Activated naive CD8-positive, alpha-beta T cell treated with anti-CD3 and anti-CD28 coated beads, Interleukin-2, amount 10 ng/mL, durations not matched to agents 7 days and 5 days (primary cell): ENCODE measurements around the gene OR2F2. TPM values are rescaled to one million over a fixed set of nuclear protein-coding genes. Genes with fewer than 3 reads are reported as not detected.

Experiments used
- ATAC-seq: fragments of 150-1000 bp; cut with Tn5 transposase; one replicate; pipeline ENCODE4 v1.10.0; 2021; ENCODE audit warnings: low read depth, moderate library complexity
- POLR2A ChIA-PET: fragments of 350-600 bp; sonication (Branson Sonifier 250); formaldehyde crosslinking; loops from one replicate; lab custom pipeline; 2021; ENCODE audit warnings: antibody characterized with exemption; lab: Charles Lee
- DNase-seq: peaks from one replicate; pipeline ENCODE4 v3.0.0; 2021
- H3K27ac Mint-ChIP-seq: one replicate; pipeline ENCODE4 v1.8.0; 2022; ENCODE audit warnings: mild to moderate bottlenecking, mixed read lengths
- H3K27me3 Mint-ChIP-seq: one replicate; pipeline ENCODE4 v1.8.0; 2022; ENCODE audit warnings: mild to moderate bottlenecking, moderate library complexity, mixed read lengths
- H3K36me3 Mint-ChIP-seq: one replicate; pipeline ENCODE4 v1.8.0; 2021; ENCODE audit warnings: mild to moderate bottlenecking, mixed read lengths
- H3K4me1 Mint-ChIP-seq: one replicate; pipeline ENCODE4 v1.8.0; 2021; ENCODE audit warnings: mixed read lengths
- H3K4me3 Mint-ChIP-seq: one replicate; pipeline ENCODE4 v1.8.0; 2022; ENCODE audit warnings: mild to moderate bottlenecking, moderate library complexity, mixed read lengths
- H3K9me3 Mint-ChIP-seq: one replicate; pipeline ENCODE4 v1.8.0; 2021; ENCODE audit warnings: mixed read lengths
- total RNA-seq, 2 experiments: library from RNA; stranded (reverse); gene quantifications; one replicate each; pipeline ENCODE4 v1.2.3, GENCODE V29; 2021

OR2F2 gene
- total RNA-seq, 2 experiments from 2014 or later = not detected

GRCh38 chr7:143974459-143974858, 39.4 kb downstream of the OR2F2 start:
- ATAC-seq (no peak), DNase-seq (no peak)
- Mint-ChIP-seq H3K9me3 (no peaks in the 10 kb centered on the region), H3K27me3 (peaks cover 9% of the 10 kb centered on the region), H3K4me1 (no peaks in the 10 kb centered on the region), H3K27ac (no peak overlapping the region), H3K4me3 (no peak overlapping the region), H3K36me3 (no peaks in the 10 kb centered on the region)
- POLR2A ChIA-PET = no interaction called here

GRCh38 chr7:143975617-143976016, 40.6 kb downstream of the OR2F2 start:
- H3K36me3 Mint-ChIP-seq = no peaks in the 10 kb centered on the region
- H3K27me3 Mint-ChIP-seq = peaks cover 9% of the 10 kb centered on the region
- H3K4me3 Mint-ChIP-seq = no peak overlapping the region
- DNase-seq = no peak
- no peak overlapping the region for H3K27ac Mint-ChIP-seq
- no peaks in the 10 kb centered on the region for H3K4me1 Mint-ChIP-seq
- no peaks in the 10 kb centered on the region for H3K9me3 Mint-ChIP-seq
- POLR2A ChIA-PET = no interaction called here
- no peak for ATAC-seq

DNA sequence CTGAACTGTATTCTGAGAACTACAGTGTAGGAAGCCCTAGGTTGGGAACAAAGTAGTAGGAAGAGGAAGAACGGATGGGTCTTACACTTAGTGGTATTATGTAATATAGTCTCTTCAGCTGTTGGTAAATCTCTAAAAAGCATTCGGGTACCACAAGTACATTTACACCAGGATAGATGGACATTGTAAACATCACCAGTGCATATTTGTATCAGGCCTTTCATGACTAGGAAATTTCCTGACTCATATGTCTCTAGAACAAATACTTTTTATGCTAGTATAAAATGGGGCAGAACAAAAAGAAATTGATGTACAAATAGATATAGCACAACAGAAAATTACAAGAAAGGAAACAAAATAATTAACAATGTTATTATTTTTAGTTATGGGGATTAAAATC, 43.6 kb downstream of the OR2F2 start:
- no peaks in the 10 kb centered on the region for H3K36me3 Mint-ChIP-seq
- ATAC-seq (no peak), DNase-seq (no peak)
- H3K4me1 Mint-ChIP-seq = no peaks in the 10 kb centered on the region
- no peaks in the 10 kb centered on the region for H3K27me3 Mint-ChIP-seq
- POLR2A ChIA-PET = no interaction called here
- no peak overlapping the region for H3K27ac Mint-ChIP-seq
- no peak overlapping the region for H3K4me3 Mint-ChIP-seq
- no peaks in the 10 kb centered on the region for H3K9me3 Mint-ChIP-seq

GRCh38 chr7:143979359-143979758, 44.3 kb downstream of the OR2F2 start:
- POLR2A ChIA-PET = no interaction called here
- no peaks in the 10 kb centered on the region for H3K27me3 Mint-ChIP-seq
- H3K27ac Mint-ChIP-seq = no peak overlapping the region
- DNase-seq (no peak), ATAC-seq (no peak)
- H3K9me3 Mint-ChIP-seq = no peaks in the 10 kb centered on the region
- no peaks in the 10 kb centered on the region for H3K4me1 Mint-ChIP-seq
- H3K4me3 Mint-ChIP-seq = no peak overlapping the region
- no peaks in the 10 kb centered on the region for H3K36me3 Mint-ChIP-seq

- Mint-ChIP-seq H3K27me3 (no peaks in the 10 kb centered on the region), H3K4me3 (no peak overlapping the region), H3K4me1 (no peaks in the 10 kb centered on the region), H3K9me3 (no peaks in the 10 kb centered on the region), H3K27ac (no peak overlapping the region), H3K36me3 (no peaks in the 10 kb centered on the region)
- no peak for ATAC-seq
- POLR2A ChIA-PET = no interaction called here
- no peak for DNase-seq
These were observed 45.0 kb downstream of the OR2F2 start for GRCh38 chr7:143979998-143980397.

DNA sequence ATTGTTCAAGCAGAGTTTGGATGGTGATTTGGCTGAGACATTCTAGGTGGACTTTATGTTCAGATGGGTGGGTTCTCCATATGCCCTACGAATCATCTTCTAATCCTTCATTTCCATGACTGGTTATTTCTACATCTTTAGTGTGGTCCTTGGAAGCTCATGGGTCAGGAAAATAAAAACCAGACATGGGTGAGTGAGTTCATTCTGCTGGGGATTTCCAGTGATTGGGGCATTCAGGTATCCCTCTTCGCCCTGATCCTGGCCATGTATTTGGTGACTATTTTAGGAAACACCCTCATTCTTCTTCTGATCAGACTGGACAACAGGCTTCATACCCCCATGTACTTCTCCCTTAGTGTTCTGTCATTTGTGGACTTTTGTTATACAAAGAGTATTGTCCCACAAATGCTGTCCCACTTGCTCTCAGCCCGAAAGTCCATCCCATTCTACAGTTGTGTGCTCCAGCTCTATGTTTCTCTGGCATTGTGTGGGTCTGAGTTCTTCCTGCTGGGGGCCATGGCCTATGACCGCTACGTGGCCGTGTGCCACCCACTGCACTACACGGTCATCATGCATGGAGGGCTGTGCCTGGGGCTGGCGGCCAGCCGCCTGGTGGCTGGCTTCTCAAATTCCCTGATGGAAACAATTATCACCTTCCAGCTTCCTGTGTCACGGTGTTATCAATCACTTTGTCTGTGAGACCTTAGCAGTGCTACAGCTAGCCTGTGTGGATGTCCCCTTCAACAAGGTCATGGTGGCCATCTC, 45.9 kb downstream of the OR2F2 start:
- H3K27ac Mint-ChIP-seq = no peak overlapping the region
- H3K4me3 Mint-ChIP-seq = no peak overlapping the region
- no peaks in the 10 kb centered on the region for H3K27me3 Mint-ChIP-seq
- no peak for ATAC-seq
- POLR2A ChIA-PET = no interaction called here
- H3K4me1 Mint-ChIP-seq = no peaks in the 10 kb centered on the region
- DNase-seq = no peak
- no peaks in the 10 kb centered on the region for H3K36me3 Mint-ChIP-seq
- H3K9me3 Mint-ChIP-seq = no peaks in the 10 kb centered on the region

DNA sequence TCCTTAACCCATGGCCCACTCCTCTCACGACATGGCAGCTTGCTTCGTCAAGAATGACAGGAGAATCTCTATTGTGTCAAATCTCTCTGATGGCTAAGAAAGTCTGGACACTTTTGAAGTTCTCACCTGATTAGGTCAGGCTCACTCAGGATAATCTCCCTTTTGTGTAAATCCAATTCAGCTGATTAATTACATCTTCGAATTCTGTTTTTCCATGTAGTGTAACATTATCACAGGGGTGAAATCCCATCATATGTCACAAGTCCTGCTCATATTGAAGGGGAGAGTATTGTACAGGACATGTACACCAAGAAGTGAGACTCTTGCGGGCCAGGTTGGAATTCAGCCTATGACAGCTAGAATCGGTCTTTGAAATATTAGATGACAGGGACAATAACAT, 48.9 kb downstream of the OR2F2 start:
- H3K27ac Mint-ChIP-seq = no peak overlapping the region
- no peak overlapping the region for H3K4me3 Mint-ChIP-seq
- no peak for ATAC-seq
- peaks cover 4% of the 10 kb centered on the region for H3K36me3 Mint-ChIP-seq
- no peaks in the 10 kb centered on the region for H3K9me3 Mint-ChIP-seq
- H3K27me3 Mint-ChIP-seq = no peaks in the 10 kb centered on the region
- no peak for DNase-seq
- POLR2A ChIA-PET = no interaction called here
- peaks cover 10% of the 10 kb centered on the region for H3K4me1 Mint-ChIP-seq

Other genes with a start within 250 kb of the OR2F2 start
- 1 to 10 TPM; 1.5 to 1.9 TPM for gene CTAGE6, start 177.5 kb upstream of the OR2F2 start, total RNA-seq
- gene TCAF1, start 33.1 kb upstream of the OR2F2 start, total RNA-seq = 10 to 100 TPM; 18.2 to 19.6 TPM
- gene OR2F1, start 19.6 kb downstream of the OR2F2 start, total RNA-seq = not detected
- not detected for gene OR6B1, start 65.1 kb downstream of the OR2F2 start, total RNA-seq
- not detected for gene OR2A5, start 113.7 kb downstream of the OR2F2 start, total RNA-seq
- not detected for gene OR2A25, start 134.6 kb downstream of the OR2F2 start, total RNA-seq
- not detected for gene OR2A12, start 151.0 kb downstream of the OR2F2 start, total RNA-seq
- not detected for gene OR2A2, start 174.3 kb downstream of the OR2F2 start, total RNA-seq
- gene OR2A14, start 187.9 kb downstream of the OR2F2 start, total RNA-seq = not detected
- gene CTAGE4, start 248.2 kb downstream of the OR2F2 start, total RNA-seq = 1 to 10 TPM; 1.0 to 2.2 TPM